Islet precursor cell (in vitro differentiated cells): ENCODE results near the gene TMEM106A.
A peak's percentile ranks its signal among the peaks of the same experiment; 100 is the strongest.
"Not testable (repeated sequence)": the region's sequence is repeated elsewhere in the genome, so short reads cannot be mapped to it uniquely, and the experiment has no call there.

Experiments
- DNase-seq: peaks from one replicate; pipeline ENCODE4 v3.0.0-alpha.2; 2018

The TMEM106A gene

GRCh38 chr17:43216369-43216761 is 4.7 kb downstream of the TMEM106A start:
- DNase-seq, result no peak

GRCh38 chr17:43216762-43217613 is 5.3 kb downstream of the TMEM106A start:
- no peak for DNase-seq

GRCh38 chr17:43217614-43218087 is 6.0 kb downstream of the TMEM106A start:
- no peak for DNase-seq

- DNase-seq, result no peak
These were observed 7.3 kb downstream of the TMEM106A start for GRCh38 chr17:43219001-43219400.

- no peak for DNase-seq
These were observed 8.2 kb downstream of the TMEM106A start for GRCh38 chr17:43219746-43220380.

- DNase-seq, result no peak
These were observed 8.9 kb downstream of the TMEM106A start for GRCh38 chr17:43220511-43221125.

- DNase-seq, result peak; percentile 54
These were observed 12.6 kb downstream of the TMEM106A start for GRCh38 chr17:43224146-43224705.

GRCh38 chr17:43226393-43226792 is 14.7 kb downstream of the TMEM106A start:
- peak; percentile 40 for DNase-seq

GRCh38 chr17:43228020-43228782 is 16.5 kb downstream of the TMEM106A start, which contains the start of gene CCDC200:
TSS of gene CCDC200 (minus strand) at chr17:43228623. CDS start at chr17:43228554, 69 bp downstream.
- not testable (repeated sequence) for DNase-seq

GRCh38 chr17:43231205-43232020 is 19.7 kb downstream of the TMEM106A start:
- peak; percentile 32 for DNase-seq

- DNase-seq, result peak; percentile 52
These were observed 20.5 kb downstream of the TMEM106A start for GRCh38 chr17:43232021-43232699.

GRCh38 chr17:43233263-43233662 is 21.6 kb downstream of the TMEM106A start:
- DNase-seq, result not testable (repeated sequence)

- DNase-seq, result not testable (repeated sequence)
These were observed 22.2 kb downstream of the TMEM106A start, which contains the start of gene RNU2-1 for GRCh38 chr17:43233877-43234276. TSS of gene RNU2-1 (minus strand) at chr17:43233977.

- not testable (repeated sequence) for DNase-seq
These were observed 27.9 kb downstream of the TMEM106A start for GRCh38 chr17:43239597-43239996.

- not testable (repeated sequence) for DNase-seq
These were observed 29.1 kb downstream of the TMEM106A start for GRCh38 chr17:43240596-43241352.

- DNase-seq, result not testable (repeated sequence)
These were observed 34.8 kb downstream of the TMEM106A start for GRCh38 chr17:43246456-43246855.
